OCI-M2 (cell line): ENCODE results near the gene PTGR1.
"Not testable (repeated sequence)": the region's sequence is repeated elsewhere in the genome, so short reads cannot be mapped to it uniquely, and the experiment has no call there.

Source experiments
- DNase-seq: peaks from one replicate; lab custom pipeline; 2025; ENCODE audit not compliant: unreplicated experiment; lab: John Stamatoyannopoulos, UW

PTGR1 gene

GRCh38 chr9:111599092-111599954, at the start of gene PTGR1:
PTGR1 (minus strand) TSS chr9:111599647; CDS start chr9:111597422, 2,225 bp downstream.
- DNase-seq = no peak

GRCh38 chr9:111649016-111649415, 49.6 kb upstream of the PTGR1 start:
- no peak for DNase-seq

GRCh38 chr9:111648066-111648465, 48.6 kb upstream of the PTGR1 start:
- no peak for DNase-seq

- no peak for DNase-seq
Measured at GRCh38 chr9:111646417-111646816, 47.0 kb upstream of the PTGR1 start.

- DNase-seq = no peak
Measured at GRCh38 chr9:111645806-111646205, 46.4 kb upstream of the PTGR1 start.

- DNase-seq = no peak
Measured at GRCh38 chr9:111644195-111644772, 44.8 kb upstream of the PTGR1 start.

- no peak for DNase-seq
Measured at GRCh38 chr9:111637421-111637950, 38.0 kb upstream of the PTGR1 start.

DNA sequence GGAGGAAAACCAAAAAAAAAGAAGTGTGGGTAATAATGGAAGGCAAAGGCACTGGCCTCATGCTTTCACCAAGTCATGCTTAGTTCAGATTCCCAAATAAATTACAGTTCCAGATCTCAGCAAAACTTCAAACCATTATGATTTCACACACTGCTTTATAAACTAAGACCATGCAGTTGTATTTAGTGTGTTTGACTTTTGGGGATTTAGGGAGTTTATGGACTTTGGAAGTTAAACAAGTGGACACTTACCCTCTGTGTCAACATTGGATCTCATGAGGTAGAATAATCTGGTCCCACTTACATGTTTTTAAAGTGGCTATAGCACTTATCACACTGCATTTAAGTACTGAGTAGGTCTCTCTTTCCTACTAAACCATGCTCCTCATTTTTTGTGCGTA, 35.4 kb upstream of the PTGR1 start:
- DNase-seq = no peak

- no peak for DNase-seq
Measured at GRCh38 chr9:111633389-111633736, 33.9 kb upstream of the PTGR1 start.

GRCh38 chr9:111632695-111633388, 33.4 kb upstream of the PTGR1 start:
- DNase-seq = no peak

DNA sequence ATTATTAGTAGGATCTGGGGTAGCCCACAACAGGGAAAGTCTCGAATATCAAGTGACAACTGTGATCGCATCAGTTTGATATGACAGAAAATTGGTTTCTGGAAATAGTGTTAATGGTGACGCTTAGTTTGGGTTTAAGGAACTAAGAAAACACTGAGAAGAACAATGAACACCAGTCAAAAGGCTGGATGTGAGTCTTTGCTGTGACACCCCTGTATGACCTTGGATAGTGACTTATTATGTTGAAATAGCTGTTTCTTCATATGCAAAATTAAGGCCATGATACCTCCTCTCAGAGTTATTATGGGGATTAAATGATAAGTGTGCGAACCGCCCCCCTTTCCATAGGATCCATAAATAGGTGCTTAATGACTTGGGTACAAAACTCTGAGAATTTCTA, 32.6 kb upstream of the PTGR1 start:
- DNase-seq = no peak

DNA sequence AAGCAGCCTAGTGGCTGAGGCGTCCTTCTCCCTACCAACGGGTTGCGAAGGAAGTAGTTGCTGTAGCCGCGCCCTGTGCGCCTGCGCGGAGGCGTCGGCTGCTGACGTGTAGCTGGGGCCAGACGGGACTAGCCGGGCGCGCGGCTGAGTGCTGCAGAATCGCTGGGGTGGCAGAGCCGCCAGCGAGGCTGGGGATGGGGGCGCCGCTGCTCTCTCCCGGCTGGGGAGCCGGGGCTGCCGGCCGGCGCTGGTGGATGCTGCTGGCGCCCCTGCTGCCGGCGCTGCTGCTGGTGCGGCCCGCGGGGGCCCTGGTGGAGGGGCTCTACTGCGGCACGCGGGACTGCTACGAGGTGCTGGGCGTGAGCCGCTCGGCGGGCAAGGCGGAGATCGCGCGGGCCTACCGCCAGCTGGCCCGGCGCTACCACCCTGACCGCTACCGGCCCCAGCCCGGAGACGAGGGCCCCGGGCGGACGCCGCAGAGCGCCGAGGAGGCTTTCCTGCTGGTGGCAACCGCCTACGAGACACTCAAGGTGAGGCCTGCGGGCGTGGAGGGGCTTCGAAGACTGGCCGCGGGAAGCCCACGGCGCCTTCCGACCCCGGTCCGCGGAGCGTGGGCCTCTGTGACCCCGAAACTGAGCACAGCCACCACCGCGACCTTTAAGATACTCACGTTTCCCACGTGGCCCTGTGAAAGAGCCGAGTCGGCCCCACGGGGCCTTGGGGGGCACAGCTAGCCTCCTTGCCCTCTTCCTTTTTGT, 31.9 kb upstream of the PTGR1 start, which contains the start of gene DNAJC25:
Gene DNAJC25 (plus strand): TSS at position 121 of the 758 bp plus-strand sequence. CDS start 74 bp downstream, at position 195.
- DNase-seq = peak; percentile 81

DNA sequence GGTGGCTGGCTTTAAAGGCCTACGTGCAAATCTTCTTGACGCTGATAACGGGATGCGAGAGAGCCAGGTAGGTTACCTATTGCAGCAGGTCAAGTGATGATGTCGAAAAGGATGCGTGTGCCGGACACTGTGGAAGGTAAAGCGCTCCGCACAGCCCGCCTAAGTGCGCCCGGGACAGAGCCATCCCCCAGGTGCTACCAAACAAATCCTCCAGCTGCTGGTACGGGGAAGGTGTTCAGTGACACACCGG, 31.4 kb upstream of the PTGR1 start:
- no peak for DNase-seq

DNA sequence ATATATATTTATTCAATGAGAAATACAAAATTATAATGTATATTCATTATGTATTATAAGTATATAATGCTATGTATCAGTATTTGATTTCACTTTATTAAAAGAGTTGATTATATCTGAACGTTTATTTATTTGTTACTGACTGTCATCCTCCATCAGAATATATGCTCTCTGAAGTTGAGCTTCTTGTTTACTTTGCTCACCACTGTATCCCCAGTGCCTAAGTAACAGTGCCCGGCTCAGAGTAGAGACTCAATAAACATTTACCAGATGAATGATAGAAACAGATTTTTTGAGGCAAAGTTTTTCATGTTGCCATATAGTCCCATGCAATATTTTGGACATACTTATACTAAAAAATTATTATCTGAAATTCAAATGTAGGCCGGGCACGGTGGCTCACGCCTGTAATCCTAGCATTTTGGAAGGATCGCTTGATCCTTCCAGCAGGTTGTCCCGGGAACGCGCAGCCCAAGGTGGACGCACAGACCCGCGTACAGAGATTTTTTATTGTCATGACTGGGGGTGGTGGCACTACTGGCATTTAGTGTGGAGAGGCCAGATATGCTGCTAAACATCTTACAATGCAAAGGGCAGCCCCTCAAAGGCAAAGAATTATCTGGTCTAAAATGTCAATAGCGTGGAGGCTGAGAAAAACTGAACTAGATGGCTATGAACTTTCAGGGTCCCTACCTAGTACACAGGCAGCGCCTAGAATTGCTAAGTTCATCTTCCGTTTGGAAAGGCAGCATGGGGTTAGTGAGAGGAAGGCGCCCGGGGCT, 30.9 kb upstream of the PTGR1 start:
- DNase-seq = no peak

DNA sequence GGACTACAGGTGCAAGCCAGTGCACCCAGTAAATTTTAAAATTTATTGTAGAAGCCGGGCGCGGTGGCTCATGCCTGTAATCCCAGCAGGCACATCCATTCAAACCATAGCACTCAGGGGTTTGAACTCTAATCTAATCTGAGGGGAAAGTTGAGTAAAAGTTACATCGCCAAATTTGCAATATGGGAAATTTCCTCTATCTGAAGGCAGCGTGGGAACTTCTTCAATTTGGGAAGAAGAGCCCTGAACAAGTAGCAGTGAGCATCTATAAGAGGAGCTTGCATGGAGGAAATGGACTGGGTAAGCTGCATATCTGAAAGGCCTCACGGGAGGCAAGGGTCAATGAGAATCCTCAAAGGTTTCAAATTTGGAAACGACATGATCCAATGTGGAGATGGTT, 29.0 kb upstream of the PTGR1 start:
- no peak for DNase-seq

DNA sequence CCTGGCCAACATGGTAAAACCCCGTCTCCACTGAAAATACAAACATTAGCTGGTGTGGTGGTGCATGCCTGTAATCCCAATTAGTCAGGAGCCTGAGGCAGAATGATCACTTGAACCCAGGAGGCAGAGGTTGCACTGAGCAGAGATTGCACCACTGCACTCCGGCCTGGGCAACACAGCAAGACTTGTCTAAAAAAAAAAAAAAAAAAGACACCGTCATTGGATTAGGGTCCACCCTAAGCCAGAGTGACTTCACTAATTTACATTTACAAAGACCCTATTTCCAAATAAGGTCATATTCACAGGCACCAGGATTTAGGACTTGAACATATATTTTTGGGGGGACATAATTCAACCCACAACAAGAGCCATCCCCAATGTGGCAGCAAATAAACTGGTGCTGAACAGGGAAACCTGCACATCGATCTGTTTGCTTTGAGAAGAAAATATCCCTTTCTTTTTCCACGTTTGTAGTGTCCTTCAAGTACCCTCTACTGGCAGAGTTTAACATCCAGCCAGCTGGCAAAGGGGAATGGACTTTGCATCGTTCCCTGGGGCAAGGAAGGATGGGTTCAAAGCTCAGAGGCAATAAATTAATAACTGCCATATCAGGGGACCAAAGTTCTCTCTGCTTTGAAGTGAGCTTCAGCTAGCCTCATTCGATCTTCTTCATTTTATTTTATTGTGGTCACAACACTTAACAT, 28.0 kb upstream of the PTGR1 start:
- no peak for DNase-seq

DNA sequence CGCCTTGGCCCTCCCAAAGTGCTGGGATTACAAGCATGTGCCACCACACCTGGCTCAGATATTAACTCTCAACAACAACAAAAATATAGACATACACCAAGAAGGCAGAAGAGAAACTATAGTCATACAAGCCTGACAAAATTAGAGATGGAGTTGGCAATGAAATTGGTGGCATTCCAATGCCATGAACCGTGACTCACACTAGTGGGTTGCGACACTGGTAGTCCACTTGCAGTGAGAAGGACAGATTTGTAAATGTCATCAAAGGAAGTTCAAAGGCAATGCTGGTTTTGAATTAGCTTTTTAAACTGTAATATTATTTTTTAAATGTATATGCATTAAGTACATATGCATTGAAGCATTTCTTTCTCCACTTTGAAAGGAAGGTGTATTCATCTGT, 23.2 kb upstream of the PTGR1 start:
- no peak for DNase-seq

DNA sequence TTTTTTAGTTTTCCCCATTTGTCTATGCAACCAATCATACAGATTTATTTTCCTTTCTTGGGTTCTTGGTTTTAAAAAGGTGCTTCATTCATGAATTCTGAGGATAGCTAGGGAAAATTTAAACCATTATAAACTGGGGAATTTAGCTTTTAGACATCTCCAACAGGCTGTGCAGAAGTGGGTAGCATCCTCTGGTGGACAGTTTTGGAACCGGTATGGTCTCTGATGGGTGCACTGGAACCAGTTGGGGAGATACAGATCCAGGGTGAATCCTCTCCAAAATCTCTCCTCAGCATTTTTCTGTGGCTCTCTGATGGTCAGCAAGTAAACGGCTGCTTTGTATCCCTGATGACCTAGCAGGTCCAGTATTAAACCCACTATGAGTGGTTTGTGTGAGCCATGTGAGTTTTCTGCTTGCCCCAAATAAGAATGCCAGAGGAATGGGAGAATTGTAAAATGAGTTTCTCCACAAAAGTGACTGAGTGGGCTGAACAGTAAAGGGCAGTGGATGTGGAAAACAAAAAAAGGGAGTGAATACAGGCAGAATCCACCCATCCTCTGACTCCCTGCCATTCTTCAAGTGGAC, 22.5 kb upstream of the PTGR1 start:
- DNase-seq = no peak

DNA sequence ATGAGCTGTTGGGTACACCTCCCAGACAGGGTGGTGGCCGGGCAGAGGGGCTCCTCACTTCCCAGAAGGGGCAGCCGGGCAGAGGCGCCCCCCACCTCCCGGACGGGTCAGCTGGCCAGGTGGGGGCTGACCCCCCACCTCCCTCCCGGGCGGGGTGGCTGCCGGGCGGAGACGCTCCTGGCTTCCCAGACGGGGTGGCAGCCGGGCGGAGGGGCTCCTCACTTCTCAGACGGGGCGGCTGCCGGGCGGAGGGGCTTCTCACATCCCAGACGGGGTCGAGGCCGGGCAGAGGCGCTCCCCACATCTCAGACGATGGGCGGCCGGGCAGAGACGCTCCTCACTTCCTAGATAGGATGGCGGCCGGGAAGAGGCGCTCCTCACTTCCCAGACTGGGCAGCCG, 17.9 kb upstream of the PTGR1 start:
- not testable (repeated sequence) for DNase-seq

GRCh38 chr9:111615928-111616327, 16.5 kb upstream of the PTGR1 start:
- no peak for DNase-seq
